Psoas muscle (tissue), 8 donors: ENCODE data around the gene MATR3. TPM values are rescaled to one million over a fixed set of nuclear protein-coding genes. Genes with fewer than 3 reads are reported as not detected.
A peak's percentile ranks its signal among the peaks of the same experiment; 100 is the strongest.

Experiments used
- ATAC-seq, 4 donors: fragments of 200-7000 bp; cut with Tn5 transposase; one replicate each; pipeline ENCODE4 v1.9.1; 2020; ENCODE audit warnings: moderate library complexity in 3 of 4, mild to moderate bottlenecking in 2 of 4
- DNase-seq, 2 donors: peaks; one replicate each; pipeline ENCODE4 v3.0.0-alpha.2; 2020
- H3K27ac ChIP-seq: fragments of 200-600 bp; one replicate; pipeline ENCODE4 v1.8.0; 2022
- H3K27me3 ChIP-seq, 3 donors: fragments of 200-600 bp in 1 of 3; one replicate each; pipeline versions ENCODE4 v1.6.1 to v1.8.0; 2013 to 2022; ENCODE audit warnings: low read length in 2 of 3, mild to moderate bottlenecking in 2 of 3, moderate library complexity in 1 of 3; ENCODE audit not compliant: insufficient read depth in 3 of 3
- H3K36me3 ChIP-seq, 2 donors: fragments of 200-600 bp in 1 of 2; one replicate each; pipeline versions ENCODE4 v1.6.1 to v1.8.0; 2013 to 2022; ENCODE audit warnings: low read depth in 1 of 2, mild to moderate bottlenecking in 1 of 2, moderate library complexity in 1 of 2; ENCODE audit not compliant: insufficient read depth in 1 of 2
- H3K4me1 ChIP-seq: fragments of 200-600 bp; one replicate; pipeline ENCODE4 v1.8.0; 2022
- H3K4me3 ChIP-seq: fragments of 200-600 bp; one replicate; pipeline ENCODE4 v1.8.0; 2022; ENCODE audit warnings: mild to moderate bottlenecking
- H3K9me3 ChIP-seq: fragments of 200-600 bp; one replicate; pipeline ENCODE4 v1.8.0; 2022
- WGBS, 3 donors: extraction: QIAGEN DNeasy Blood & Tissue Kit; methylation state at CpG; one replicate each; pipeline versions ENCODE4 v1.1.6 to v1.1.7; 2013; 5-methylcytosine and 5-hydroxymethylcytosine counted together
- intact Hi-C, 2 donors: fragments of 100-400 bp; cut with DNase I; formaldehyde crosslinking; loops; one replicate each; pipeline versions ENCODE4 v1.11.0 to v1.14.2; 2022
- long read RNA-seq, 2 donors: library from polyadenylated mRNA; unstranded; transcript quantifications; one replicate each; pipeline ENCODE4 v2.0.0, GENCODE V29; 2021
- polyA plus RNA-seq, 3 donors: library from polyadenylated mRNA; stranded (reverse); fragments of 200-250 nt; gene quantifications; one replicate each; pipeline ENCODE4 v1.2.3, GENCODE V29; 2013
- total RNA-seq, 4 donors: library from RNA; stranded (reverse); fragmentation: NEBNext Ultra II Directional in 2 of 4; extraction: Animal tissue kit (Norgen Biotek cat#: 25700) in 2 of 4; gene quantifications; one replicate each; pipeline versions ENCODE4 v1.2.1 to v1.2.4, GENCODE V29; 2021 to 2023
- TF ChIP-seq, protein P1 (sequence below): fragments of 200-600 bp; IDR thresholded peaks from one replicate; pipeline ENCODE4 v1.8.0; 2022; ENCODE audit warnings: antibody characterized with exemption
- donor health status: healthy with polysubstance abuse.
- donor health status: DM: no; HTN: no; CAD: no; lungs with moderate emphysema.
- donor health status: Bipolar disorder and iron deficiency.
- donor health status: healthy.
- donor health status: DM: yes; HTN: yes; CAD: no.
- donor health status: DM: no; HTN: no; CAD: no.
- donor health status: DM: no; HTN: no; CAD: no.
- donor health status: DM: yes; HTN: yes; CAD: no.

The MATR3 gene, protein sequence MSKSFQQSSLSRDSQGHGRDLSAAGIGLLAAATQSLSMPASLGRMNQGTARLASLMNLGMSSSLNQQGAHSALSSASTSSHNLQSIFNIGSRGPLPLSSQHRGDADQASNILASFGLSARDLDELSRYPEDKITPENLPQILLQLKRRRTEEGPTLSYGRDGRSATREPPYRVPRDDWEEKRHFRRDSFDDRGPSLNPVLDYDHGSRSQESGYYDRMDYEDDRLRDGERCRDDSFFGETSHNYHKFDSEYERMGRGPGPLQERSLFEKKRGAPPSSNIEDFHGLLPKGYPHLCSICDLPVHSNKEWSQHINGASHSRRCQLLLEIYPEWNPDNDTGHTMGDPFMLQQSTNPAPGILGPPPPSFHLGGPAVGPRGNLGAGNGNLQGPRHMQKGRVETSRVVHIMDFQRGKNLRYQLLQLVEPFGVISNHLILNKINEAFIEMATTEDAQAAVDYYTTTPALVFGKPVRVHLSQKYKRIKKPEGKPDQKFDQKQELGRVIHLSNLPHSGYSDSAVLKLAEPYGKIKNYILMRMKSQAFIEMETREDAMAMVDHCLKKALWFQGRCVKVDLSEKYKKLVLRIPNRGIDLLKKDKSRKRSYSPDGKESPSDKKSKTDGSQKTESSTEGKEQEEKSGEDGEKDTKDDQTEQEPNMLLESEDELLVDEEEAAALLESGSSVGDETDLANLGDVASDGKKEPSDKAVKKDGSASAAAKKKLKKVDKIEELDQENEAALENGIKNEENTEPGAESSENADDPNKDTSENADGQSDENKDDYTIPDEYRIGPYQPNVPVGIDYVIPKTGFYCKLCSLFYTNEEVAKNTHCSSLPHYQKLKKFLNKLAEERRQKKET
- total RNA-seq (100 to 1,000 TPM in 3 of 4 donors, 10 to 100 TPM in 1; 96.5 to 153 (median 134) TPM), polyA plus RNA-seq (100 to 1,000 TPM in 1 of 3 donors, 10 to 100 TPM in 2; 92.4 to 110 (median 97.1) TPM)
- long read RNA-seq, donor 1, full-length matches to known transcripts, result 193 of 269 reads
- long read RNA-seq, donor 1, partial matches to known transcripts, result 27 of 269 reads
- long read RNA-seq, donor 1, other reads (novel, unspliced or antisense), result 49 of 269 reads
- long read RNA-seq, donor 2, full-length matches to known transcripts, result 300 of 414 reads
- long read RNA-seq, donor 2, partial matches to known transcripts, result 28 of 414 reads
- long read RNA-seq, donor 2, other reads (novel, unspliced or antisense), result 86 of 414 reads

DNA sequence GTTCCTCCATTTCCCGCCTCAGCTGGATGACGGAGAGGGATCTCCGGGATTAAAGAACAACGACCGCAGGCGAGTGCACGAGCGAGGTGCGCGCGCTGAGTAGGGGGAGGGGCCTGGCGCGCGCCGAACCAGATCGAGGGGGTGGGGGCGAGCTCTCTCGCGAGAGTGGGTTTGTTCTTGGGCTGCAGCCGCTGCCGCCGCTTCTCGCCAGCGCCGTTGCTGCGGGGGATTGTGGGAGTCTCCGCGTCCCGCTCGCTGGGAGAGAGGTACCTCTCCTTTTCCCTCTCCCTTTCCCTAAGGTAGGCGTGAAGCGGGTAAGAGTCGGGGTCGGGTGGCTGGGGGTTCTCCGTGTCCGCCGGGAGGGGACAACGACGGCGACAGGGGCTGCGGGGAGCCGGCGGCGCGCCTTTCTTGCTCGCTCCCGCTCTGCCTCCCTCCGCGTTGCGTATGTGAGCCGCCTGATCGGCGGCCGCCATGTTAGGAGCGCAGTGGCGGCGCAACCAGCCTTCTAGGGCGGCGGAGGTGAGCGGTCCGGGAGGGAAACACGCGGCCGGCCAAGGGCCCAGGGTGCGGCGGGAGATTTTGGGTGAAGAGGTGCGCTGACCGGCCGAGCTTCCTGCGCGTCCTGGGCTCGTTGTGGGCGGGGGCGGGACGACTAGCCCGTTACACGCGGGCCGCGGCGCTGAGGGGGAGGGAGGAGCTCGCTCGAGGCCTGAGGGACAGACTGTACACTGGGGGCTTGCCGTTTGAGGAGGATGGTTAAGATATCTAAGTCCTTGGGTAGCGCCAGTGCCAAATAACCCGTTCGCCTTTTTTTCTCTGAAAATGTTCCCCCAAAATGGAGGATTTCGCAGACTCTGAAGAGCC is at the start of gene MATR3:
Gene MATR3 (plus strand): TSS at position 234 of the 867 bp plus-strand sequence. CDS start 13,676 bp downstream, outside the sequence.
- Histone ChIP-seq H3K36me3 (peaks cover 0 to 14% of the 10 kb centered on the region in 2 donors), H3K9me3 (no peaks in the 10 kb centered on the region), H3K27ac (peak within 1 kb of the TSS; percentile 100), H3K27me3 (no peaks in the 10 kb centered on the region), H3K4me1 (peaks cover 37% of the 10 kb centered on the region), H3K4me3 (peak within 1 kb of the TSS; percentile 96)
- DNase-seq, result peak; percentile 95 to 98
- intact Hi-C loops, result loop anchor here in 1 of 2 donors (10.0 kb wide), 1 partner anchor 221 kb away; no protein-coding TSS in a partner anchor
- peak; percentile 94 to 96 (median 95) for ATAC-seq
- TF ChIP-seq, protein P1, sequence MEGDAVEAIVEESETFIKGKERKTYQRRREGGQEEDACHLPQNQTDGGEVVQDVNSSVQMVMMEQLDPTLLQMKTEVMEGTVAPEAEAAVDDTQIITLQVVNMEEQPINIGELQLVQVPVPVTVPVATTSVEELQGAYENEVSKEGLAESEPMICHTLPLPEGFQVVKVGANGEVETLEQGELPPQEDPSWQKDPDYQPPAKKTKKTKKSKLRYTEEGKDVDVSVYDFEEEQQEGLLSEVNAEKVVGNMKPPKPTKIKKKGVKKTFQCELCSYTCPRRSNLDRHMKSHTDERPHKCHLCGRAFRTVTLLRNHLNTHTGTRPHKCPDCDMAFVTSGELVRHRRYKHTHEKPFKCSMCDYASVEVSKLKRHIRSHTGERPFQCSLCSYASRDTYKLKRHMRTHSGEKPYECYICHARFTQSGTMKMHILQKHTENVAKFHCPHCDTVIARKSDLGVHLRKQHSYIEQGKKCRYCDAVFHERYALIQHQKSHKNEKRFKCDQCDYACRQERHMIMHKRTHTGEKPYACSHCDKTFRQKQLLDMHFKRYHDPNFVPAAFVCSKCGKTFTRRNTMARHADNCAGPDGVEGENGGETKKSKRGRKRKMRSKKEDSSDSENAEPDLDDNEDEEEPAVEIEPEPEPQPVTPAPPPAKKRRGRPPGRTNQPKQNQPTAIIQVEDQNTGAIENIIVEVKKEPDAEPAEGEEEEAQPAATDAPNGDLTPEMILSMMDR, result no peak
- 0 to 1% (median 0%) methylated on average over 71 to 88 of the region's 88 CpGs for WGBS, 3 donors

DNA sequence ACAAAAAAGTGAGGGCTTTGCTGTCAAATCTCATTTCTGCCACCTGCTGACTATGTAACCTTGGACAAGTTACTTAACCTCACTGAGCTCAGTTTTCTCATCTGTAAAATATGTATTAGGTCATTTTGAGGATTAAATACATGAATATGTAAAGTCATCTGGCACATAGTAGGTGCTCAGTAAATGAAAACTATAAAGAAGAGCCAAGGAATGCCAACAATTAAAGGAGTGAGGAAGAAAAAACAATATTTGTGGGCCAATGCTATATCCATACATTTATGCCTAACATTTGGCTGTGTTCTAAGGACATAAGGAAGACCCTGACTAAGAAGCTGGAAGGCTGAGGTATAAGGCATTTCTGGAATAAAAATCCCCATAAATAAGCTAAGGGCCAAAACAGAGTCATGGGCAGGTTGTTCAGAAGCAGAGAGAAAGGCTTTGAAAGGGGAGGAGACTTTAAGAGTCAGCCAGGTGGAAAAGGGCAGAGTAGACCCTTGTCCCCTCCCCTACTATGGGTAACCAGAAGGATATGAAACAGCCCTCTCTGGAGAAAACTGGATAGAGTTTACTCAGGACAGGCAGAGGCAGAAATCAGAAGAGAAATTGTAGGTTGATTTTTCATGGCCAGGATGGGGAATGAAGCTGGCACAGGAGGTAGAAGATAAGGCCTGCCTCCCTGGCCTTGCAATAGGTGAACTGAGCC is 47.8 kb upstream of the MATR3 start:
- intact Hi-C loops, result no loop called here
- H3K4me3 ChIP-seq, result no peak overlapping the region
- H3K27me3 ChIP-seq, result no peaks in the 10 kb centered on the region
- H3K27ac ChIP-seq, result no peak overlapping the region
- no peak for DNase-seq
- H3K36me3 ChIP-seq, result no peaks in the 10 kb centered on the region
- ATAC-seq, result no peak
- TF ChIP-seq, protein P1, result no peak
- H3K9me3 ChIP-seq, result no peaks in the 10 kb centered on the region
- no peaks in the 10 kb centered on the region for H3K4me1 ChIP-seq

DNA sequence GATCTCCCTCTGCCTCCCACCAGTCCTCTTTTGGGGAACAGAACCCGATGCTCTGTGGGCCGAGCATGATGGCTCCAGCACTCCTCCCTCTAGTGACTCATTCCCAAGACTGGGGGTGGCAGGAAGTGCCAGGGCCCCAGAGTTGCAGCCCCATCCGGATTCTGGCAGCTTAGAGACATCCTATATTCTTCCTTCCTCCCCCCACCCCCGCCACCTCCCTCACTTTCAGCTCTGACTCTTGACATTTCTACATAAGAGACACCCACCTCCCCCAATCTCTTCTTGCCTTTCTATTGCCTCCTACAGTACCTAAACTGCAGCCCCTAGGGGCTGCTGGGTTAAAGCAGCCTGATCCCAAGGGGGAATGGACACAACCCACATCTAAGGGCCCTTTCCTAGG is 47.1 kb upstream of the MATR3 start:
- Histone ChIP-seq H3K4me1 (no peaks in the 10 kb centered on the region), H3K36me3 (no peaks in the 10 kb centered on the region), H3K4me3 (no peak overlapping the region), H3K27ac (no peak overlapping the region), H3K27me3 (no peaks in the 10 kb centered on the region), H3K9me3 (no peaks in the 10 kb centered on the region)
- WGBS, 3 donors, result 48 to 57% (median 50%) methylated on average over 4 of the region's 4 CpGs
- TF ChIP-seq, protein P1, result no peak
- DNase-seq, result peak; percentile 14 to 53
- no peak for ATAC-seq
- intact Hi-C loops, result no loop called here
